HPDE6-E6E7 (cell line): ENCODE results near the gene EFL1.
A peak's percentile ranks its signal among the peaks of the same experiment; 100 is the strongest.

Experiments used
- DNase-seq: peaks from one replicate; pipeline ENCODE4 v3.0.0; 2011; ENCODE audit warnings: missing footprints; ENCODE audit errors: extremely low spot score

Gene EFL1

DNA sequence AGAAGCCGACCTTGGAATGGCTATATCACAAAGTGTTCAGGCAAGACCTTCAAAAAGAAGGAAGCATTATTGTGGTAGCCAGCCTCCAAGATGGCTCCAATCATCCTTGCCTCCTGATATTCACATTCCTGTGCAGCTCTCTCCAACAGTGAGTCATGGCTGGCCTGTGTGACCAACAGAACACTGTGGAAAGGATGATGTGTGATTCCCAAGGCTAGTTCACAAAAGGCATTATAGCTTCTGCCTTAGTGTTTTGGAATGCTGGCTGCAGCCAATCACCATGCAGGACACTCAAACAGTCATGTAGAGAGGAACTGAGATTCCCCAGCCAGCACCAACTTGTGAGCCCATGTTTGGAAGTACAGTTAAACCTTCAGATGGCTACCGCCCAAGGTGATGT is 102.6 kb downstream of the EFL1 start:
- DNase-seq: peak; percentile 52

DNA sequence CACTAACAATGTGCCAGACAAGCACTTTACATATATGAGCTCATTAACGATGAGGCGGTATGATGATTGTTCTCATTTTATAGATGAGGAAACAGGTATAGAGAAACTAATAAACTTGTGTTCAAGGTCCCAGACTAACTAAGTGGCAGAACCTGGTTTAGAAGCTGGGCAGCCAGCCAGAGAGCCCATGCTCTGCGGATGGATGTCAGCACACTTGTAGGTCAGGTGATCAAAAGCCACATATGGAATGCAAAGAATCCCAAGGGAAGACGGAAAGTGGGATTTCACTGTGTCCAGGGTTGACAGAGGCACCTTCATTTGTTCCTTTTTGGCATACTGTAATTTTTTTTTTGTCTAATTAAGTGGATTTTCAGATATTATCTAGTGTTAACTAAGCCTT is 103.7 kb downstream of the EFL1 start:
- no peak for DNase-seq

DNA sequence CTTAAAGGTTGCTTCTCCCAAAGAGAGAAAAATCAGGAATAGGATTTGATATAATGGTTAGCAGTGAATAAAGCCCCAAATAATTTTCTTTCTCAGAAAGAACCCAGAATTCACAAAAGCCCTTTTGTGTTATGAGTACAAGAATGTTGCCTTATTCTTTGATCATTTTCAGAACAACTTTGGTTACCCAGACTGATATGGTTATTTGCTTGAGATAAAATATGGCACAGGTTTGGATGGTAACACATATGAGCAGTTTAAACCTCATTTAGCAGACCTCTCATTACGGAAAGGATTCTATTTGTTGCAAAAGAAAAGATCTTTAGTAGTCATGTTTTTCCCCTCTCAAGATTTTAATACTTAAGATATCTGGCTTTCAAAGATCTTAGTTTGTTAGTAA is 111.9 kb downstream of the EFL1 start:
- no peak for DNase-seq

- peak; percentile 70 for DNase-seq
Measured at GRCh38 chr15:82146990-82147461, 115.5 kb downstream of the EFL1 start.

DNA sequence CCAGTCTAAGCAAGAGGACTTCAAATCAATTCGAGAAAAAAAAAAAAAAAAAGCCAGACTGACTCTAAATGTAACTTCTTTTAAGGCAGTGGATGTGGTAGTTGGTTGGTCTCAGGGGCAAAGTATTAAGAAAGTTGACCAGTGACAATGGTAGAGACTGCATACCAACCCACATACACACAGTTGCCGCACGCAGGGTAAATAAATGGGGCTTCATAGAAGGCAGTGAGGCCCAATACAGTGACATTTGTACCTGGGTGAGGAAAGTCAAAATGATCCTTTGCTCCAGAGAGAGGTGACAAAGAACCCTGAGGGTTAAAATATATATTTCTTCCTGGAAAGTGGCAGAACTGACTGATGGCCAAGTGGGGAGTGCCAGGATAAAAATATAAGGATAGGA is 116.0 kb downstream of the EFL1 start:
- DNase-seq: no peak

- no peak for DNase-seq
Measured at GRCh38 chr15:82143390-82144385, 118.8 kb downstream of the EFL1 start.

GRCh38 chr15:82140886-82141285 is 121.6 kb downstream of the EFL1 start:
- no peak for DNase-seq

DNA sequence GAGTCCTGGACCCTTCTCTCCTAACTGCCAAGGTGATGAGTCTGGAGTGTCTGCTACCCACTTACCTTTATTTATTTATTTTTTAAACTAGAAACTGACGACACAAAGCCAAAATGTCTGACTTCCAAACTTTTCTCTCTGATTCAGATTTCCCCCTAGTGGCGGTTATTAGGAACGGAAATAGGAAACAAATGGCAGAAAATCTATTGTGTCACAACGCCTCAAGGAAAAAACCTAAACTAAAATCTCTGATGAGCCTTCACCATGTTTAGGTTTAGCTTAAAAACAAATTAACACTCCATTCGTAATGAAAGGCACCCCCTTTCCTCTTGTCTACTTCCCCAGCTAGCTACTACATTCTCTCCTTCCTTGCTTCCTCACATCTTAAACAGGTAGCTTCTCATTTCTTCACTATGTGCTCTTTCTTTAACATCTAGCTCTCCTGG is 122.7 kb downstream of the EFL1 start:
- DNase-seq: no peak

GRCh38 chr15:82138306-82138705 is 124.2 kb downstream of the EFL1 start:
- no peak for DNase-seq

- no peak for DNase-seq
Measured at GRCh38 chr15:82137261-82137660, 125.3 kb downstream of the EFL1 start.

DNA sequence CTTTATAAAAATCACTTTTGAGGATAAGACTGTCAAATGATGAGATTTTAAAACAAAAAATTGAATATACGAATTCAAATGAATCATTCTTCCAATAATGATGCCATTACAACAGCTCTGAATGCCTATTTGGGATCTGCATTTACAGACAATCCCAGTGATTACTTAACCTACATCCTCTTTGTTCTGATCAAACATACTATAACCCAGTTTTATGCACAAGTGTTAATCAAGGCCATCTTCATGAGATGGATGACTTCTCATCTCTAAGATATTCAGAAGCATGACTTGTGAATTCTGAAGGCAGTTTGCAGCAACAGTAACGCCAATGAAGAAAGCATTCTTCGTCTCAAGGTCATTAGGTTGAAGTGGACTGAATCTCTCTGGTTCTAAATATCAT is 126.4 kb downstream of the EFL1 start:
- DNase-seq: no peak

DNA sequence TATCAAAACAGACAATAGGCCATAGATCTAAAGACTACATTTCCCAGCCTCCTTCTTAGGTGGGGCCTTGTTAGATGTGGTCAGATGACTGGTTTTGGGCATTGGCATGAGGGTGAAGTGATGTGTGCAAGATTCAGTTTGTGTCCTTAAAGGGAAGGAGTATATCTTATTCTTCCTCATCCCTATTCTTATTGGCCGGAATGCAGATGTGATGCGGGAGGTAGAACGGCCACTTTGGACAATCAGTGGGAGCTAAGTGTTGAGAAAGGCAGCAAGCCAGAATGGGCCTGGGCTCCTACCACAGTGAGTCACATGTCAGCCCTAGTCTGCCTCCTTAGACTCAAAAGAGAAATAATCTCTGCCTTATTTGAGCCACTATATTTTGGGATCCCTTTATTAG is 126.9 kb downstream of the EFL1 start:
- no peak for DNase-seq

DNA sequence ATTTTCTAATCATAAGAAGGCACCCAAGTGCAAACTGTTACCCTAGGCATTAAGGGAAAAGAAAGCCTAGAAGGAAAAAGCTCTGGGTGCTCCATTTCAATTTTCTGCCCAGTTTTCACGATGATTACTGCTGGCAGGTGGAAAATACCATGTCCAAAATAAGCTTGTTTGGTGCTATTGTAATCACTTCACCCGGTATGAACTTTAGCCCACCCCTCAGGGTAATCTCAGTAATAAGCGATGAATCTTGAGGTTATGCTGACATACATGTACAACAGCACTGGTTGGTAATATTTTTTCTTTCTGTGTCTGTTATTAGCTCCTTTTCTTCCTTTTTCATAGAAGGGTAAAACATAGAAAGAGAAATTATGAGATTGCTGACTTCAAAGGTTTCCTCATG is 128.1 kb downstream of the EFL1 start:
- no peak for DNase-seq

- DNase-seq: no peak
Measured at GRCh38 chr15:82133251-82133650, 129.3 kb downstream of the EFL1 start.

GRCh38 chr15:82132742-82133141 is 129.8 kb downstream of the EFL1 start:
- peak; percentile 76 for DNase-seq

- DNase-seq: no peak
Measured at GRCh38 chr15:82132096-82132495, 130.4 kb downstream of the EFL1 start.

GRCh38 chr15:82130248-82130647 is 132.3 kb downstream of the EFL1 start:
- DNase-seq: no peak

DNA sequence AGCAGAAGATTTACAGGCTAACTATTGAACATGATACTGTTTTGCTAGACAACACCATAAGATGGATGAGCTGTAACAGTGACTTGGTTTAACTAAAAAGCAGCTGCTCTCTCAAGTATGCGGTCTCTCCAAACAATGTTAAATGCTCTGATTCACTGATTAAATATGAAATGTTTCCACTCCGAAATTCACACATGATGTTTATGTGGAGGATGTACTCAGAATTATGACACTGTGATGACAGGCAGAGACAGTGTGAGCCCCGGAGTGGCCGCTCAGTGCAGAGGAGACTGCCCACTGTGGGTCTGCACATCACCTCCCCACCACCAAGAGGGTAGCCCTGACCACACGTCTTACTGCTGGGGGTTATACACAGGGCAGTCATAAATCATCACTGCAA is 132.8 kb downstream of the EFL1 start:
- DNase-seq: no peak

GRCh38 chr15:82129149-82129692 is 133.3 kb downstream of the EFL1 start:
- DNase-seq: no peak

DNA sequence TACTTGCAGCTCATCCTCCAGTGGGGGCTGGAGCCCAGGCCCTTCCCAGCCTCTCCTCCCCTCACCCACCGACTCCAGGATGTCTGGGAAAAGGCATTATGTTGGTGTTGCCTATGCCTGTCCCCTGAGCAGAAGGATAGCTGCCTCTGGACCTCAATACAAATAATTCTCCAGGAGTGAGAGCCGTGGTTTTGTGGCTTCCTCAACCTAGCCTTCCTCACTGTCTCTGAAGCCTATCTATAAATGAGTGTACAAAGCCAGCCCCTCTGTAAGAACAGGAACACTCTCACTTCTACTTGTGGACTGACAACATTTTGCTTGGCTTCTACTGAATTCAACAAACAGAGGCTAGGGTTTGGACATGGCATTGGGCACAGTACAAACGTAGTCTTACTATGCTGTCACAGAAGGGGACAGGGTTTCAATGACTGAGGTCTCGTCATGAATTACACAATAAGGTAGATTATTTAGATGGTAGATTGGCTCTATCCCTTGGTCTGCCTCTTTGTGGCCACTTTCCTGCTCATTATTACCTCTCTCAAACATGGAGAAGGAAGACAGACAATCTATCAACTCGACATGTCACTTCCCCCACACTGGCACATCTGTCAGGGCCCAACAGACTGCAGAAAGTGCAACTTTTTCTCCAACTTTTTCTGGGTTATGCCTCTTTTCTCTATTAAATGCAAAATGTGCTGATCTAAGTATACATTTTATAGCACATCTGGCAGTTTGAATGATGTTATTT is 134.0 kb downstream of the EFL1 start:
- no peak for DNase-seq

- no peak for DNase-seq
Measured at GRCh38 chr15:82127581-82127980, 135.0 kb downstream of the EFL1 start.

- no peak for DNase-seq
Measured at GRCh38 chr15:82126346-82126745, 136.2 kb downstream of the EFL1 start.
